GM19035 (cell line): ENCODE results near the gene DCDC1.

Experiments used
- ATAC-seq: cut with Tn5 transposase; IDR thresholded peaks from one replicate; pipeline ENCODE4 v1.9.1; 2021; ENCODE audit not compliant: unreplicated experiment

Gene DCDC1

GRCh38 chr11:31106968-31107576 is 262.5 kb downstream of the DCDC1 start:
- peak; percentile 92 for ATAC-seq

- ATAC-seq: no peak
Measured at GRCh38 chr11:31106326-31106725, 263.2 kb downstream of the DCDC1 start.

GRCh38 chr11:31102875-31103274 is 266.7 kb downstream of the DCDC1 start:
- ATAC-seq: no peak

- ATAC-seq: no peak
Measured at GRCh38 chr11:31102316-31102715, 267.2 kb downstream of the DCDC1 start.

- ATAC-seq: no peak
Measured at GRCh38 chr11:31096191-31096805, 273.2 kb downstream of the DCDC1 start.

GRCh38 chr11:31092638-31093037 is 276.9 kb downstream of the DCDC1 start:
- no peak for ATAC-seq

- no peak for ATAC-seq
Measured at GRCh38 chr11:31089117-31089516, 280.4 kb downstream of the DCDC1 start.

- no peak for ATAC-seq
Measured at GRCh38 chr11:31069447-31070205, 299.9 kb downstream of the DCDC1 start.

- ATAC-seq: no peak
Measured at GRCh38 chr11:31060880-31061279, 308.7 kb downstream of the DCDC1 start.

- ATAC-seq: no peak
Measured at GRCh38 chr11:31059529-31059928, 310.0 kb downstream of the DCDC1 start.

- no peak for ATAC-seq
Measured at GRCh38 chr11:31050061-31050765, 319.3 kb downstream of the DCDC1 start.

GRCh38 chr11:31045335-31045734 is 324.2 kb downstream of the DCDC1 start:
- ATAC-seq: no peak

- ATAC-seq: no peak
Measured at GRCh38 chr11:31030138-31030792, 339.3 kb downstream of the DCDC1 start.

- no peak for ATAC-seq
Measured at GRCh38 chr11:31026315-31026714, 343.2 kb downstream of the DCDC1 start.

- ATAC-seq: no peak
Measured at GRCh38 chr11:31022080-31022479, 347.5 kb downstream of the DCDC1 start.

GRCh38 chr11:31019786-31020185 is 349.8 kb downstream of the DCDC1 start:
- no peak for ATAC-seq

GRCh38 chr11:31005202-31005601 is 364.3 kb downstream of the DCDC1 start:
- no peak for ATAC-seq

GRCh38 chr11:31001427-31001826 is 368.1 kb downstream of the DCDC1 start:
- ATAC-seq: no peak

GRCh38 chr11:31000381-31000780 is 369.2 kb downstream of the DCDC1 start:
- ATAC-seq: no peak

- ATAC-seq: no peak
Measured at GRCh38 chr11:30992513-30992849, 377.1 kb downstream of the DCDC1 start.

- ATAC-seq: no peak
Measured at GRCh38 chr11:30991802-30992512, 377.6 kb downstream of the DCDC1 start.
